ENCODE data around the gene FOXA2. TPM values are rescaled to one million over a fixed set of nuclear protein-coding genes. Genes with fewer than 3 reads are reported as not detected.

Gene FOXA2
- polyA plus RNA-seq, 1 donor: 8.2 TPM

DNA sequence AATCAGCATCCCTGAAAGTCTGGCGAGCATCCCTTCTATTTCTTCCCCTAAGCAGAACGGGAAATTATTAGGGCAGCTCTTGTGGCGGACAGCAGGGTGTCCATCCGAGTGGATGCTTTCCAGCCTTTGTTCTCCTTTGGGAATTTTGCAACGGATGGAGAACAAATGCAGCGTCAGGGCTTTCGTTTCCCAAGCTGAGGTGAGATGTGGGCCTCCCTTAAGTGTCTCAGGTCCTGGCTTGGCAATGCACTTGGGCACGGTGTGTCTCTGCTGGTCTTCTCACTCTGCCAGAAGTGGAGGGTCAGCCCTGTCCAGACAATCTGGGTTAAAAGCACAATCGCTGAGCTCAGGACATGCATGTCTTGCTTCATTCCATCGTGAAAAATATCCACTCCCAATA, 43.5 kb downstream of the FOXA2 start:
- 100% methylated on average over 1 of the region's 10 CpGs for WGBS (ENCODE audit: insufficient coverage, low lambda C conversion rate)
- H3K4me3 ChIP-seq (ENCODE audit: low read length): no peak overlapping the region
- no peak for DNase-seq
- no peak overlapping the region for H3K27ac ChIP-seq (ENCODE audit: low read length)
- no peaks in the 10 kb centered on the region for H3K27me3 ChIP-seq (ENCODE audit: control insufficient read depth, insufficient read depth, low read length)
- no peaks in the 10 kb centered on the region for H3K9me3 ChIP-seq (ENCODE audit: control insufficient read depth, low read depth, low read length)
- peaks cover 2% of the 10 kb centered on the region for H3K4me1 ChIP-seq (ENCODE audit: control insufficient read depth, insufficient read depth, low read length)
- H3K36me3 ChIP-seq (ENCODE audit: control insufficient read depth, insufficient read depth, low read length): no peaks in the 10 kb centered on the region

DNA sequence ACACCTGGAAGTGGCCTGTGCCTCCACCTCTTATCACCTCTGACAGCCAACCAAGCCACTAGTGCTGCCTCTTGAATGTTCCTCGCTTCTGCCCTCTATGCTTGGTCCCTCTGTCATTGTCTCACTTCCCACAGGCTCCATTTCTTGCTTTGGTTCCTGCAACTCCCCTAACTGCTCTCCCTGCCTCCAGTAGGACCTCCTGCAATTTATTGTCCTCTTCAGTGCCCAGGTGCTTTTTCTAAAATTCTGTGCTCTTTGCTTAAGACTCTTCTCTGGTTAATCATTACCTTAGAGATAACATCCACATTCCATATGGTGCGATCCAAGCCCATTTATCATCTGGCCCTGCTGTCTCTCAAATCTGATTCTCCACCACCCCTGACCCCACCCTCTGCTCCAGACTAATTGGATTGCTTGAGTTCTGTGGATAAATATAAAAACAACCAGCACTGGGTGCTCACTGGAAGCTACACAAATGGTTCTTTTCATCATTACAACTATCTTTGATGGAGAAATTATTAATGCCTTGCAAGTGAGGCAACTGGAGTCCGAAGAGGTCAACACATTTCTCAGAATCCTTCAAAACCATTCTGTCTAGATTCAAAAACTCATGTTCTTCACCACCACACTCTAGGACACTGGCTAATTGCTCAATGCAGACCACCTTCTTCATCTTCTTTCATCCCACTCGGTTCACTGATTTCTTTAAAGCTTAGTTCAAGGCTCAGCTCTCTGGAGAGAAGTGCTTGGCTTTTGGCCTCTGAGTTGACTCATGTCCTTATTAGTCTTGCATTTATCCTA, 47.2 kb downstream of the FOXA2 start:
- Histone ChIP-seq H3K4me1 (ENCODE audit: control insufficient read depth, insufficient read depth, low read length) (peaks cover 9% of the 10 kb centered on the region), H3K4me3 (ENCODE audit: low read length) (no peak overlapping the region), H3K27ac (ENCODE audit: low read length) (no peak overlapping the region), H3K9me3 (ENCODE audit: control insufficient read depth, low read depth, low read length) (no peaks in the 10 kb centered on the region), H3K36me3 (ENCODE audit: control insufficient read depth, insufficient read depth, low read length) (no peaks in the 10 kb centered on the region), H3K27me3 (ENCODE audit: control insufficient read depth, insufficient read depth, low read length) (no peaks in the 10 kb centered on the region)
- peak in 1 of 2 donors; percentile 18 for DNase-seq
- WGBS (ENCODE audit: insufficient coverage, low lambda C conversion rate): 60% methylated on average over 2 of the region's 4 CpGs

DNA sequence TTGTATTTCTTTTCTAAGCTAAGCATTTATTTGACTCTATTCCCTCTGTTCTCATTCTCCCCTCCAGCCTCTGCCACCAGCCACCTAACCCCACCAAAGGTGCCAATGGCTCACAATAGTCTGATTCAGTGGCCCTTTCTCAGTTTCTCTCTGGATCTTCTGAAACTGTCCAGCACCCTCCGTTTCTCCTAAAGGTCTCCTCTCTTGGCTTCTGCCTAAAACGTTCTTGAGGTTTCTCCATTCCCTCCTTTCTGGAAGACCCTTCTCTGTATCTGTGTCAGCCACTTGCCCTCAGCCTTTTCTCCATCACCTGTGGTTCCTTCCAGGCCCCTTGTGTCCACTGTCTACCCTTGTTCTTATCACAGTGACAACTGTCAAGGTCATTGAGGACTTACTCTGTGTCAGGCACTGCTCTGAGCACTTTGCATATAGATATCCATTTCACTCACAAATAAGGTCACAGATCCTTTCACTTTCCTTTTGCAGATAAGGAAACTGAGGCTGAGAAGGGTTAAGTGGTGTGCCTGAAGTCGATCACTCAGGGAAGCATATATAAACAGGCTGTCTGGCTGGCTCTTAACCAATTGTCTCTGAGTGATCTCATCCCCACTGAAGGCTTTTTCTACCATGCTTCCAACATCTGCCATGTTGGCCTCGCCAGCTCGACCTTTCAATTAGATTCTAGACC, 48.1 kb downstream of the FOXA2 start:
- H3K27me3 ChIP-seq (ENCODE audit: control insufficient read depth, insufficient read depth, low read length): no peaks in the 10 kb centered on the region
- no peak overlapping the region for H3K27ac ChIP-seq (ENCODE audit: low read length)
- no peaks in the 10 kb centered on the region for H3K36me3 ChIP-seq (ENCODE audit: control insufficient read depth, insufficient read depth, low read length)
- no peaks in the 10 kb centered on the region for H3K9me3 ChIP-seq (ENCODE audit: control insufficient read depth, low read depth, low read length)
- DNase-seq: no peak
- no peak overlapping the region for H3K4me3 ChIP-seq (ENCODE audit: low read length)
- WGBS (ENCODE audit: insufficient coverage, low lambda C conversion rate): 100% methylated on average over 1 of the region's 5 CpGs
- peaks cover 9% of the 10 kb centered on the region for H3K4me1 ChIP-seq (ENCODE audit: control insufficient read depth, insufficient read depth, low read length)

DNA sequence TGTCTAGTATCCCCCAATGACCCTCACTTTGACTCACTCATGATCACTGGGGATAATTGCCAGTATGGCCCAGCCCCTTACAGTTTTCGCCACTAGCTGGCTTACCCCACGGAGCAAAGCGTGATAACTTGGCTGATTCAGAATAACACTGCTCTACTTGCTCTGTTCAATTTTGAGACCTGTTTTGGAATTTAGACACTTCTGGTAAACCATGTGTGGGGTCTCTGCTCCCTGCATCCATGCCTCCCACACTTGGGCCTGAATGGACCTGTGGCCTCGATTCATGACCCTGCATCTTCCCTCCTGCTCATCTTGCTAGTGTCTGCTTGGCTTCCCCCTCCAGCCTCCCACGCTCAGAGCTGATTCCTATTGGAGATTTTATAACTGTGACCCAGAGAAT, 48.9 kb downstream of the FOXA2 start:
- DNase-seq: no peak
- Histone ChIP-seq H3K4me3 (ENCODE audit: low read length) (no peak overlapping the region), H3K9me3 (ENCODE audit: control insufficient read depth, low read depth, low read length) (no peaks in the 10 kb centered on the region), H3K27ac (ENCODE audit: low read length) (no peak overlapping the region), H3K36me3 (ENCODE audit: control insufficient read depth, insufficient read depth, low read length) (no peaks in the 10 kb centered on the region), H3K27me3 (ENCODE audit: control insufficient read depth, insufficient read depth, low read length) (no peaks in the 10 kb centered on the region), H3K4me1 (ENCODE audit: control insufficient read depth, insufficient read depth, low read length) (peaks cover 9% of the 10 kb centered on the region)
- no CpG with 5 or more reads among the region's 5 CpGs for WGBS (ENCODE audit: insufficient coverage, low lambda C conversion rate)

DNA sequence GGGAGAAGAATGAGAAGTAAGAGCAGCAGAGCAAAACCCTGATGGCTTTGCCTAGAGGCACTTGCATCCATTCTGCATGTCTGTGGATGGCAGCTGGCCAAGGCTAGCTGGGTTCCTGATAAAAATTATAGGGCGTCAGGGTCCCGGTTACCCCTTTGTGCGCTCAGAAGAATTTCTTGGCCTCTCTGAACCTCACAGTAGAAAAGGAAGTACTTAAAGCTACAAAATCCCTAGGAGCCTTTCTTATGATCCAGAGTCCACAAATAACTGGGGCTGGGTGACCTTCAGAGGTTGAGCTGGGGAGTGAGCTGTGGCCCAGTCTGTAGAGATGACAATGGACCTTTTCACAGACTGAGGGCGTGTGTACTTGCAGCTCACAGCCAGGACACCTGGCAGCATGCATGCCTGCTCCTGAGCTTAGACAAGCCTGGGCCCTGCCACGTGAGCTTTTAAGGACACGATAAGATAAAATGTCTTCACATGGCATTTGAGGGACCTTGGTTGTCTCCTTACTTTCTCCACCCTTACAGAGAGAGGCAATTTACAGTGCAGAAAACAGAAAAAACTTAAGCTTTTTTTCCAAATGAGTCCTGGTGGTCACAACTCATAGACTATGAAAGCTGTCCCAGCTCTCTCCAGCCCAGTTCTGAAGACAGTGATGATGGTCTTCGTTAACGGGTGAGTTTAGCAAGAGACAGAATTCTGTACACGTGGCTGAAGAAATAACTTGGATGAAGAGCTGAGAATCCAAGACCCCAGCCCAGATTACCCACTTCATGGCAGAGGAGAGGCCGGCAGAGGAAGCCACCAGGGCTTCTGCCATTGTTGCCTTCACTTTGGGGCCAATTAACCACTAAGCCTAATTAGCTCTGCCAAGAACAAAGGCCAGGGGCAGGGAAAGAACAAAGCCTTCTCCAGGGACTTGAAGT, 50.3 kb downstream of the FOXA2 start:
- Histone ChIP-seq H3K4me1 (ENCODE audit: control insufficient read depth, insufficient read depth, low read length) (peaks cover 9% of the 10 kb centered on the region), H3K27ac (ENCODE audit: low read length) (no peak overlapping the region)

DNA sequence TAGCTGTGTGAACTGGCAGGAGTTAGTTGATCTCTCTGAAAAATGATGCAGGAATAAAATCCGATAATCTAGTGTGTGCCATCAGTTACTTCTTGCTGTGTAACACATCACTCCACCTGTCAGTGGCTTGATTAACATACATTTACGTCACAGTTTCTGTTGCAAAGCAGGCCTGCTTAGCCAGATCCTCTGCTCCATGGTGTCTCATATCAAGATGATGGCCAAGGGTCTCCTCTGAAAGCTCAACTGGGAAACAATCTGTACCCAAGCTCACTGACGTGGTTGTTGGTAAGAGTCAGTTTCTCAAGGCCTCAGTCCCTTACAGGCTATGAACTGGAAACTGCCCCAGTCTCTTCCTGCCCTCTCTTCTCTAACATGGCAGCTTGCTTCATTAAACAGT, 51.8 kb downstream of the FOXA2 start:
- no peak overlapping the region for H3K27ac ChIP-seq (ENCODE audit: low read length)
- H3K4me1 ChIP-seq (ENCODE audit: control insufficient read depth, insufficient read depth, low read length): peaks cover 9% of the 10 kb centered on the region
- H3K9me3 ChIP-seq (ENCODE audit: control insufficient read depth, low read depth, low read length): no peaks in the 10 kb centered on the region
- H3K4me3 ChIP-seq (ENCODE audit: low read length): no peak overlapping the region
- no peak for DNase-seq
- no peaks in the 10 kb centered on the region for H3K27me3 ChIP-seq (ENCODE audit: control insufficient read depth, insufficient read depth, low read length)
- H3K36me3 ChIP-seq (ENCODE audit: control insufficient read depth, insufficient read depth, low read length): no peaks in the 10 kb centered on the region
- WGBS (ENCODE audit: insufficient coverage, low lambda C conversion rate): no CpG with 5 or more reads among the region's 3 CpGs

More for the DNA sequence above, 50.3 kb downstream of the FOXA2 start:
- H3K27me3 ChIP-seq (ENCODE audit: control insufficient read depth, insufficient read depth, low read length): no peaks in the 10 kb centered on the region
- DNase-seq: peak; percentile 53 to 76
- no peaks in the 10 kb centered on the region for H3K36me3 ChIP-seq (ENCODE audit: control insufficient read depth, insufficient read depth, low read length)
- no peak overlapping the region for H3K4me3 ChIP-seq (ENCODE audit: low read length)
- whole genome bisulfite sequencing (ENCODE audit: insufficient coverage, low lambda C conversion rate): no CpG with 5 or more reads among the region's 10 CpGs
- no peaks in the 10 kb centered on the region for H3K9me3 ChIP-seq (ENCODE audit: control insufficient read depth, low read depth, low read length)

DNA sequence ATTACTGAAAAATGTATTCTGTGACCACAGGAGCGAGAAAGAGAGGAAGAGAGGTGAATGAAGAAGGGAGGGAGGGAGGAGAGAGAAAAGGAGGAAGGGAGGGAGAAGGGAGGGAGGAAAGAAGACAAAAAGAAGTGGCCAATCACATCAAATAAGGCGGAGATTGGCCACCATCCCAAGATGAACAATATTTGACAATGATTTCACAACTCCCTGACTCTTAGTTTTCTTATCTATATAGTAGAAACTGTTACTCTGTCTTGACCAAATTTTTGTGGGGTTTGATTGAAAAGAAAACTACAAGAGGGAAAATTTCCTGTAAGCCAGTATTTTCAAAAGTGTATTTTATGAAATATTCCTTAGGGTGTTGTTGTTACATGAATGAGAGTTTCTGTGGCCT, 52.6 kb downstream of the FOXA2 start:
- H3K9me3 ChIP-seq (ENCODE audit: control insufficient read depth, low read depth, low read length): no peaks in the 10 kb centered on the region
- no peak overlapping the region for H3K4me3 ChIP-seq (ENCODE audit: low read length)
- WGBS (ENCODE audit: insufficient coverage, low lambda C conversion rate): 90% methylated on average over 1 of the region's 2 CpGs
- DNase-seq: no peak
- no peaks in the 10 kb centered on the region for H3K36me3 ChIP-seq (ENCODE audit: control insufficient read depth, insufficient read depth, low read length)
- peaks cover 7% of the 10 kb centered on the region for H3K4me1 ChIP-seq (ENCODE audit: control insufficient read depth, insufficient read depth, low read length)
- no peaks in the 10 kb centered on the region for H3K27me3 ChIP-seq (ENCODE audit: control insufficient read depth, insufficient read depth, low read length)
- H3K27ac ChIP-seq (ENCODE audit: low read length): no peak overlapping the region

DNA sequence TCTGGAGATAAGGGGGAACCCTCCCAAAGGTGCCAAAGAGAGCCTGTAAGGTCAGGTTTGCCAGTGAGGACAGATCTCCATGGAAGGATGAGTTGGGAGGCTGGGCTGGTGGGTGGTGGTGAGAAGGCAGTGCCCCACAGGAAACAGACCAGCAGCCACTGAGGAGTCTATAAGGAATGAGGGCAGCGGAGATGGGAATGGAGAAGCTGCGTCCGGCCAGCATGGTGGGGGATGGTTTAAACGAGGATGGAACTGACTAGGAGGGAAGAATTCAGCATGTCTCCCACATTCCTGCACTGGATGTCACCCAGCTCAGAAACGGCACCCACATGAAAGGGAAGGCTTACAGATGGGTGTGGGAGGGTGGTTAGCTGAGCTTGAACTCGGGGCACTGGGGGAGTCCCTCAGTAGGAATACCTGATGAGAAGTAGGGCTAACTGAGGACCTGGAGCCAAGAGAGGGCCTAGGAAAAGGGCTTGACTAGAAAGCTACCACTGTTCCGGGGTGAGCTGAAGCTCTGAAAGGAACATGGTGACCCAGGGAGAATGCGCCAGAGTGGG, 53.2 kb downstream of the FOXA2 start:
- DNase-seq: no peak
- 0% methylated on average over 1 of the region's 8 CpGs for WGBS (ENCODE audit: insufficient coverage, low lambda C conversion rate)
- Histone ChIP-seq H3K9me3 (ENCODE audit: control insufficient read depth, low read depth, low read length) (no peaks in the 10 kb centered on the region), H3K36me3 (ENCODE audit: control insufficient read depth, insufficient read depth, low read length) (no peaks in the 10 kb centered on the region), H3K4me3 (ENCODE audit: low read length) (no peak overlapping the region), H3K4me1 (ENCODE audit: control insufficient read depth, insufficient read depth, low read length) (peaks cover 7% of the 10 kb centered on the region), H3K27ac (ENCODE audit: low read length) (no peak overlapping the region), H3K27me3 (ENCODE audit: control insufficient read depth, insufficient read depth, low read length) (no peaks in the 10 kb centered on the region)

Data from large intestine (tissue), 3 donors.